A673 (cell line): ENCODE measurements around the gene SDCCAG8. TPM values are rescaled to one million over a fixed set of nuclear protein-coding genes. Genes with fewer than 3 reads are reported as not detected.

ENCODE experiments used
- BruUV-seq: library from RNA; stranded (reverse); fragments of 400-500 nt; replicated peaks from 2 replicates; lab custom pipeline; 2021; lab: Mats Ljungman, UMichigan
- CTCF ChIA-PET: fragments of 300-600 bp; sonication (Branson Sonifier 250); formaldehyde crosslinking; loops from one replicate; lab custom pipeline; 2022; ENCODE audit warnings: antibody characterized with exemption; lab: Charles Lee
- POLR2A ChIA-PET: fragments of 300-600 bp; sonication (Branson Sonifier 250); formaldehyde crosslinking; loops from one replicate; lab custom pipeline; 2022; ENCODE audit warnings: antibody characterized with exemption; ENCODE audit not compliant: low non-redundant PET; lab: Charles Lee
- DNase-seq: peaks from one replicate; pipeline ENCODE4 v3.0.0-alpha.2; 2015; ENCODE audit warnings: low spot score
- H3K27ac ChIP-seq: fragments of 200-600 bp; sonication (generic); 2 replicates; pipeline ENCODE4 v1.5.1; 2016; ENCODE audit warnings: mixed run types, low read depth, mild to moderate bottlenecking, mixed read lengths, antibody characterized with exemption, low read length; ENCODE audit not compliant: poor library complexity, severe bottlenecking
- H3K27me3 ChIP-seq: fragments of 200-600 bp; sonication (generic); replicated peaks from 2 replicates; pipeline ENCODE4 v1.6.1; 2017; ENCODE audit warnings: mixed run types, low read depth, mild to moderate bottlenecking, mixed read lengths, antibody characterized with exemption, low read length; ENCODE audit not compliant: insufficient read depth, poor library complexity
- H3K36me3 ChIP-seq: fragments of 200-600 bp; sonication (generic); 2 replicates; pipeline ENCODE4 v1.6.1; 2016; ENCODE audit warnings: mixed run types, mild to moderate bottlenecking, mixed read lengths, antibody characterized with exemption, low read length; ENCODE audit not compliant: insufficient read depth, poor library complexity, severe bottlenecking
- H3K4me1 ChIP-seq: fragments of 200-600 bp; sonication (generic); 2 replicates; pipeline ENCODE4 v1.6.1; 2017; ENCODE audit warnings: mixed run types, mild to moderate bottlenecking, mixed read lengths, antibody characterized with exemption, low read length; ENCODE audit not compliant: insufficient read depth, poor library complexity, severe bottlenecking
- H3K4me3 ChIP-seq: fragments of 200-600 bp; sonication (generic); 2 replicates; pipeline ENCODE4 v1.5.1; 2016; ENCODE audit warnings: low read depth, mixed run types, mild to moderate bottlenecking, mixed read lengths, low read length; ENCODE audit not compliant: poor library complexity, severe bottlenecking
- H3K9me3 ChIP-seq: fragments of 200-600 bp; sonication (generic); 2 replicates; pipeline ENCODE4 v1.6.1; 2016; ENCODE audit warnings: mixed run types, low read depth, mild to moderate bottlenecking, mixed read lengths, antibody characterized with exemption, low read length; ENCODE audit not compliant: poor library complexity, severe bottlenecking
- CTCF ChIP-seq: fragments of 300-800, 200-600 bp; sonication (generic); conservative IDR thresholded peaks from 2 replicates; pipeline ENCODE4 v1.5.1; 2017; ENCODE audit warnings: low read depth, mild to moderate bottlenecking, antibody characterized with exemption, low read length, moderate library complexity, mixed read lengths
- EZH2 ChIP-seq: fragments of 200-600 bp; sonication (generic); IDR thresholded peaks from 2 replicates; pipeline ENCODE4 v1.6.1; 2017; ENCODE audit warnings: borderline replicate concordance, low read depth, mild to moderate bottlenecking, mixed read lengths, antibody characterized with exemption, low read length; ENCODE audit not compliant: poor library complexity, severe bottlenecking
- intact Hi-C: fragments of 100-400 bp; cut with micrococcal nuclease; formaldehyde crosslinking; loops from one replicate; pipeline ENCODE4 v1.10.0; 2022; ENCODE audit not compliant: unreplicated experiment
- total RNA-seq: library from RNA; stranded (reverse); gene quantifications from 2 replicates; pipeline ENCODE4 v1.2.3, GENCODE V29; 2021

The SDCCAG8 gene
- total RNA-seq, 1 experiment from 2014 or later = 9.1 TPM

DNA sequence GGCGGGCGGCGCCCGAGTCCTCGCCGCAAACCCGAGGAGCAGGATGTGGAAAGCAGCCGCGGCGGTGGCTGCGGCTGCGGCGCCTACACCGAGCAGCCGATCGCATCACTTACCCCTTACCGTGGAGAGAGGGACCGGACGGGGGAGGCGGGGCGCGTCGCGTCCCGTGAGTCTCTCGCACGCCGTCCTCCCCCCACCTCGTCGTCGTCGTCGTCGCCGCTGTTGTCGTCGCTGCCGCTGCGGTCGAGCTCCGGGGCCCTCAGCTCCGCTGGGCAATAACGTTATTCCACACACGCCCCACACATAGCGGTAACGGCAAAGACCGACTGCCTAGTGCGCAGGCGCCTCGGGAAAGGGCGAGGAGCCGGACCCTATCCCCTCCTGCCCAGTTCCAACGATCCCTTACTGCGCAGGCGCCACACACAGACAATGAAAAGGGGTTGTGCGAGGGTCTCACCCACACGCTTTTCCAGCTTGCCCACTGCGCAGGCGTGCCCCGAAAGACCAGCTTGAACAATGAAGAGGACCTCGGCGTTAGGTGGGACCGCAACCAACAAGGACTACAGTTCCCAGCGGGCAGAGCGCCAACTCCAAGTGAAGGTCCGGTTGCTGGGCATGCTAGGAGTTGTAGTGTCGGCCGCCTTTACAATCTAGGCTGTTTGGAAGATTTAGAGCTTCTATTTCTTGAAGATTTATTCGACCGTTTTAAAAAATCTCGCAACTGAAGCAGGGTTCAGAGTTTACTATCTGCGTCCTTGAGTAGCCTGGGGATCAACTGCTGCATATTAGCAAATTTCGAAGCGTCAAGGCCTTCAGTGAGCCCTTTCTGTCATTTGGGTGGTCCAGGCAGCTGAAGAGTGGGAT, 682 bp upstream of the SDCCAG8 start, which contains the start of gene CEP170:
CEP170 (minus strand) TSS at position 355 of the 864 bp plus-strand sequence. CDS start 30,001 bp downstream, outside the sequence.
- Histone ChIP-seq H3K4me1 (peaks cover 7% of the 10 kb centered on the region), H3K9me3 (no peaks in the 10 kb centered on the region), H3K27ac (peak within 1 kb of the TSS; percentile 84), H3K36me3 (no peaks in the 10 kb centered on the region), H3K4me3 (peak within 1 kb of the TSS; percentile 81), H3K27me3 (no peaks in the 10 kb centered on the region)
- no TSS peak for BruUV-seq
- ChIA-PET CTCF (no interaction called here), POLR2A (interaction anchor here (0.6 kb wide), 1 partner anchor 974 kb away, joined by 3 read pairs; no protein-coding TSS in a partner anchor)
- intact Hi-C loops = no loop called here
- DNase-seq = peak; percentile 96
- TF ChIP-seq CTCF (no peak), EZH2 (no peak)

GRCh38 chr1:243256590-243256989, 749 bp downstream of the SDCCAG8 start:
- CTCF ChIA-PET = no interaction called here
- intact Hi-C loops = no loop called here
- no TSS peak for BruUV-seq

DNA sequence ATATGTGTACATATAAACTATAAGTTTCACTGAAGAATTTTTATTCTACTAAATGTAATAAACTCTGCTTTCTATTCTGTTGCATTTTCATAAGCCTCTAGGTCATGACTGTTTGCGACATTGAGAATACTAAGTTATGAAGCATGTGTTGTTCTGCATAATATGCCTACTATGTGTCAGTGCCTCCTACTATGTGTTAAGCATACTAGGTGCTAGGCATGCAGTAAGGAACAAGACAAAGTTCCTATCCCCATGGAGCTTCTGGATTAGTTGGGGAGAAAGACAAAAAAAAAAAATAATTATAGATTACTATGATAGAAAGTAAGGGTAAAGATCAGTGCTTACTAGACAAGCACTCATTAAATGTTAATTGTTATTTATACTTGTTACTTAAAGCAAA, 1.3 kb downstream of the SDCCAG8 start:
- POLR2A ChIA-PET = no interaction called here
- TF ChIP-seq CTCF (no peak), EZH2 (no peak)

More at GRCh38 chr1:243256590-243256989, 749 bp downstream of the SDCCAG8 start:
- DNase-seq = no peak
- TF ChIP-seq CTCF (no peak), EZH2 (no peak)
- Histone ChIP-seq H3K36me3 (no peaks in the 10 kb centered on the region), H3K4me3 (peak overlapping the region; percentile 81), H3K27me3 (no peaks in the 10 kb centered on the region), H3K4me1 (peaks cover 7% of the 10 kb centered on the region), H3K9me3 (no peaks in the 10 kb centered on the region), H3K27ac (peak overlapping the region; percentile 81)
- POLR2A ChIA-PET = no interaction called here

More for the DNA sequence above, 1.3 kb downstream of the SDCCAG8 start:
- no peak for DNase-seq
- peaks cover 7% of the 10 kb centered on the region for H3K4me1 ChIP-seq
- peak overlapping the region; percentile 81 for H3K4me3 ChIP-seq
- CTCF ChIA-PET = no interaction called here
- no peaks in the 10 kb centered on the region for H3K36me3 ChIP-seq
- no TSS peak for BruUV-seq
- H3K9me3 ChIP-seq = no peaks in the 10 kb centered on the region
- H3K27ac ChIP-seq = no peak overlapping the region
- intact Hi-C loops = no loop called here
- no peaks in the 10 kb centered on the region for H3K27me3 ChIP-seq
